Measurements from ENCODE around the gene GFAP. TPM values are rescaled to one million over a fixed set of nuclear protein-coding genes. Genes with fewer than 3 reads are reported as not detected.

GFAP gene
- total RNA-seq, 1 experiment from 2014 or later: not detected

DNA sequence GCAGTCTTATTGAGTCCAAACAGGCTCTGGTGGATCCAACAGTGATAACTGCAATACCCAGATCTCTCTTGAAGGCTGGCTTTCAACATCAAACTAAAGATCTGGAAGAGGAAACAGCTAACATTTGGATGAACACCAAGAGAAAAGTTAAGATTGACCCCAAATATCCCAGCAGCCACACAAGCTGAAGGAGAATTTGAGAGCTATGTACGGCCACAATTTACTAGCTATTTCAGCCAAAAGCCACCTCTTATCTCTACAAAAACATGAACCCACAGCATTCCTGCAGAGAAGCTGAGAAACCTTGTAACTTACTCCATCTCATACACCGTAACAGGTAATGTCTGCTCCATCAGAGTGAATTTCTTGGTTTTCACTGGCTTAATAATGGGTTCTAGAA is 30.4 kb downstream of the GFAP start:
- no peak overlapping the region for H3K4me3 ChIP-seq (ENCODE audit: low read depth, low read length, poor library complexity, severe bottlenecking)
- ChIA-PET CTCF (no interaction called here), POLR2A (ENCODE audit: low non-redundant PET) (interaction anchor here (0.6 kb wide), 1 partner anchor 58 kb away, joined by 4 read pairs; no protein-coding TSS in a partner anchor)
- H3K27ac ChIP-seq (ENCODE audit: low read depth, low read length, poor library complexity, severe bottlenecking): no peak overlapping the region
- H3K27me3 ChIP-seq (replicated peaks; ENCODE audit: insufficient read depth, low read depth, low read length, poor library complexity): no peaks in the 10 kb centered on the region
- BruUV-seq (replicated peaks): no TSS peak
- no peak for TF ChIP-seq EZH2 (IDR thresholded peaks at IDR 0.05; ENCODE audit: borderline replicate concordance, low read depth, low read length, poor library complexity, severe bottlenecking)
- TF ChIP-seq, protein P1, sequence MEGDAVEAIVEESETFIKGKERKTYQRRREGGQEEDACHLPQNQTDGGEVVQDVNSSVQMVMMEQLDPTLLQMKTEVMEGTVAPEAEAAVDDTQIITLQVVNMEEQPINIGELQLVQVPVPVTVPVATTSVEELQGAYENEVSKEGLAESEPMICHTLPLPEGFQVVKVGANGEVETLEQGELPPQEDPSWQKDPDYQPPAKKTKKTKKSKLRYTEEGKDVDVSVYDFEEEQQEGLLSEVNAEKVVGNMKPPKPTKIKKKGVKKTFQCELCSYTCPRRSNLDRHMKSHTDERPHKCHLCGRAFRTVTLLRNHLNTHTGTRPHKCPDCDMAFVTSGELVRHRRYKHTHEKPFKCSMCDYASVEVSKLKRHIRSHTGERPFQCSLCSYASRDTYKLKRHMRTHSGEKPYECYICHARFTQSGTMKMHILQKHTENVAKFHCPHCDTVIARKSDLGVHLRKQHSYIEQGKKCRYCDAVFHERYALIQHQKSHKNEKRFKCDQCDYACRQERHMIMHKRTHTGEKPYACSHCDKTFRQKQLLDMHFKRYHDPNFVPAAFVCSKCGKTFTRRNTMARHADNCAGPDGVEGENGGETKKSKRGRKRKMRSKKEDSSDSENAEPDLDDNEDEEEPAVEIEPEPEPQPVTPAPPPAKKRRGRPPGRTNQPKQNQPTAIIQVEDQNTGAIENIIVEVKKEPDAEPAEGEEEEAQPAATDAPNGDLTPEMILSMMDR (conservative IDR thresholded peaks at IDR 0.05; ENCODE audit: low read depth, low read length): no peak
- no peaks in the 10 kb centered on the region for H3K4me1 ChIP-seq (ENCODE audit: insufficient read depth, low read length, poor library complexity, severe bottlenecking)
- intact Hi-C loops (cut with micrococcal nuclease; ENCODE audit: unreplicated experiment): no loop called here
- DNase-seq (ENCODE audit: low spot score): no peak
- no peaks in the 10 kb centered on the region for H3K9me3 ChIP-seq (ENCODE audit: low read depth, low read length, poor library complexity, severe bottlenecking)
- peaks cover 18% of the 10 kb centered on the region for H3K36me3 ChIP-seq (ENCODE audit: insufficient read depth, low read length, poor library complexity, severe bottlenecking)

DNA sequence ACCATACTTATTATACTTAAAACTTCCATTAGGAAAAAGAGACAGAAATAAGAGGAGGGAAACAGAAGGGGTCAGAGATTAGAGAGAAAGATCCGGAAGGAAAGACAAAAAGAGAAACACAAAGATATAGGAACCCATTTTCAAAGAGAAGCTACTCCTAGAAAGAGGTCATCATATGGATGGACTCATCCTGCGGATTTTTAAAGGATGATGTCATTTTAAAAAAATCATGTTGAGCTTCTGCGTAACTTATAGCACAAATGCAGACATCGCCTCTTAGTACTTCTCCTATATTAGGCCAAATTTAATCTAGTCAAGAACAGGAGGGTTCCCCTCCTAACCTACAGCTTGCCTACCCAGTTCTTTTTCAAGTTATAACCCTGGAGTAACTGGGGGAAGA is 34.2 kb downstream of the GFAP start:
- Histone ChIP-seq H3K27me3 (replicated peaks; ENCODE audit: insufficient read depth, low read depth, low read length, poor library complexity) (no peaks in the 10 kb centered on the region), H3K4me3 (ENCODE audit: low read depth, low read length, poor library complexity, severe bottlenecking) (no peak overlapping the region), H3K27ac (ENCODE audit: low read depth, low read length, poor library complexity, severe bottlenecking) (no peak overlapping the region), H3K36me3 (ENCODE audit: insufficient read depth, low read length, poor library complexity, severe bottlenecking) (peaks cover 26% of the 10 kb centered on the region), H3K4me1 (ENCODE audit: insufficient read depth, low read length, poor library complexity, severe bottlenecking) (no peaks in the 10 kb centered on the region), H3K9me3 (ENCODE audit: low read depth, low read length, poor library complexity, severe bottlenecking) (no peaks in the 10 kb centered on the region)
- intact Hi-C loops (cut with micrococcal nuclease; ENCODE audit: unreplicated experiment): no loop called here
- CTCF ChIA-PET: no interaction called here
- POLR2A ChIA-PET (ENCODE audit: low non-redundant PET): no interaction called here
- TF ChIP-seq EZH2 (IDR thresholded peaks at IDR 0.05; ENCODE audit: borderline replicate concordance, low read depth, low read length, poor library complexity, severe bottlenecking): no peak
- TF ChIP-seq, protein P1 (conservative IDR thresholded peaks at IDR 0.05; ENCODE audit: low read depth, low read length): no peak
- DNase-seq (ENCODE audit: low spot score): no peak
- no TSS peak for BruUV-seq (replicated peaks)

DNA sequence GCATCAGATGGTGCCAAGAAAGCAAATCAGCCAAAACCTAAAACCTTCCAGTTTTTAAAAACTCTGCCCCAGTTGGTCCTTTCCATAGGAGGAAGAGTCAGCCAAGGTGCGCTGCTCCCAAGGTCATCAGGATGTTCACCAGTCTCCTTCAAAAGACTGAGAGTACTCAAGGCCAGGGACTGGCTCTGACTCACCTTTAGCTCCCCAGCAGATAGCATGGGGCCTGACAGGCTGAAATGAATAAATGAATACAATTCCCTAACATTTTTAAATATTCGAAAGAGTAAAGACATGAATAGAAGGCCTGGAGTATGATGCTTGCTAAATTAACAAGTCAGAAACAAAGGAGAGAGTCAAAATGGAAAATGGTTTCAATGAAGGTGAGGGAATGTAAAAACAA is 35.2 kb downstream of the GFAP start:
- TF ChIP-seq EZH2 (IDR thresholded peaks at IDR 0.05; ENCODE audit: borderline replicate concordance, low read depth, low read length, poor library complexity, severe bottlenecking): no peak
- TF ChIP-seq, protein P1 (conservative IDR thresholded peaks at IDR 0.05; ENCODE audit: low read depth, low read length): no peak
- no peaks in the 10 kb centered on the region for H3K9me3 ChIP-seq (ENCODE audit: low read depth, low read length, poor library complexity, severe bottlenecking)
- POLR2A ChIA-PET (ENCODE audit: low non-redundant PET): no interaction called here
- intact Hi-C loops (cut with micrococcal nuclease; ENCODE audit: unreplicated experiment): no loop called here
- DNase-seq (ENCODE audit: low spot score): no peak
- H3K4me1 ChIP-seq (ENCODE audit: insufficient read depth, low read length, poor library complexity, severe bottlenecking): no peaks in the 10 kb centered on the region
- no peak overlapping the region for H3K4me3 ChIP-seq (ENCODE audit: low read depth, low read length, poor library complexity, severe bottlenecking)
- no peak overlapping the region for H3K27ac ChIP-seq (ENCODE audit: low read depth, low read length, poor library complexity, severe bottlenecking)
- H3K36me3 ChIP-seq (ENCODE audit: insufficient read depth, low read length, poor library complexity, severe bottlenecking): peaks cover 30% of the 10 kb centered on the region
- BruUV-seq (replicated peaks): no TSS peak
- CTCF ChIA-PET: interaction anchor here (0.6 kb wide), 1 partner anchor 736 kb away, joined by 4 read pairs; no protein-coding TSS in a partner anchor
- no peaks in the 10 kb centered on the region for H3K27me3 ChIP-seq (replicated peaks; ENCODE audit: insufficient read depth, low read depth, low read length, poor library complexity)
